ENCODE measurements around the gene TP63.
A peak's percentile ranks its signal among the peaks of the same experiment; 100 is the strongest.
"Not testable (repeated sequence)": the region's sequence is repeated elsewhere in the genome, so short reads cannot be mapped to it uniquely, and the experiment has no call there.

The TP63 gene

GRCh38 chr3:189728915-189729314, 97.7 kb downstream of the TP63 start:
- no peak for DNase-seq

GRCh38 chr3:189734061-189734460, 102.9 kb downstream of the TP63 start:
- no peak for DNase-seq

GRCh38 chr3:189735913-189736312, 104.7 kb downstream of the TP63 start:
- no peak for DNase-seq

GRCh38 chr3:189737071-189737470, 105.9 kb downstream of the TP63 start:
- no peak for DNase-seq

- DNase-seq: no peak
Observed at GRCh38 chr3:189737619-189738018, 106.4 kb downstream of the TP63 start.

- DNase-seq: no peak
Observed at GRCh38 chr3:189739378-189739777, 108.2 kb downstream of the TP63 start.

- DNase-seq: no peak
Observed at GRCh38 chr3:189740156-189740555, 109.0 kb downstream of the TP63 start.

- no peak for DNase-seq
Observed at GRCh38 chr3:189744235-189744634, 113.0 kb downstream of the TP63 start.

- no peak for DNase-seq
Observed at GRCh38 chr3:189745622-189746021, 114.4 kb downstream of the TP63 start.

- DNase-seq: no peak
Observed at GRCh38 chr3:189748046-189748445, 116.9 kb downstream of the TP63 start.

- not testable (repeated sequence) for DNase-seq
Observed at GRCh38 chr3:189750972-189751371, 119.8 kb downstream of the TP63 start.

GRCh38 chr3:189754356-189754755, 123.2 kb downstream of the TP63 start:
- DNase-seq: no peak

GRCh38 chr3:189756582-189757078, 125.4 kb downstream of the TP63 start:
- DNase-seq: no peak

GRCh38 chr3:189758186-189758585, 127.0 kb downstream of the TP63 start:
- DNase-seq: no peak

- no peak for DNase-seq
Observed at GRCh38 chr3:189766416-189766815, 135.2 kb downstream of the TP63 start.

GRCh38 chr3:189771842-189772450, 140.8 kb downstream of the TP63 start:
- no peak for DNase-seq

GRCh38 chr3:189772584-189772983, 141.4 kb downstream of the TP63 start:
- peak; percentile 31 for DNase-seq

GRCh38 chr3:189773056-189773455, 141.9 kb downstream of the TP63 start:
- DNase-seq: peak; percentile 67

GRCh38 chr3:189776149-189776824, 145.1 kb downstream of the TP63 start:
- DNase-seq: no peak

GRCh38 chr3:189778340-189778950, 147.3 kb downstream of the TP63 start:
- DNase-seq: no peak

GRCh38 chr3:189779166-189779565, 148.0 kb downstream of the TP63 start:
- DNase-seq: no peak

GRCh38 chr3:189780546-189781270, 149.5 kb downstream of the TP63 start:
- DNase-seq: no peak

- no peak for DNase-seq
Observed at GRCh38 chr3:189781415-189781814, 150.2 kb downstream of the TP63 start.

All from fibroblast of upper back skin (primary cell).